Endothelial cell (in vitro differentiated cells): ENCODE measurements around the gene EPS8. TPM values are rescaled to one million over a fixed set of nuclear protein-coding genes. Genes with fewer than 3 reads are reported as not detected.

ENCODE experiments used
- DNase-seq: peaks from one replicate; pipeline ENCODE4 v3.0.0; 2021; ENCODE audit warnings: low spot score
- H3K27ac Mint-ChIP-seq: one replicate; pipeline ENCODE4 v1.8.0; 2021; ENCODE audit warnings: mixed read lengths, inconsistent platforms; ENCODE audit not compliant: unreplicated experiment
- H3K27me3 Mint-ChIP-seq: one replicate; pipeline ENCODE4 v1.8.0; 2021; ENCODE audit warnings: mild to moderate bottlenecking, moderate library complexity, mixed read lengths, inconsistent platforms; ENCODE audit not compliant: unreplicated experiment
- H3K36me3 Mint-ChIP-seq: one replicate; pipeline ENCODE4 v1.8.0; 2021; ENCODE audit warnings: mild to moderate bottlenecking, low read depth, mixed read lengths, inconsistent platforms; ENCODE audit not compliant: unreplicated experiment
- H3K4me1 Mint-ChIP-seq: one replicate; pipeline ENCODE4 v1.8.0; 2021; ENCODE audit warnings: mild to moderate bottlenecking, mixed read lengths, inconsistent platforms; ENCODE audit not compliant: unreplicated experiment
- H3K4me3 Mint-ChIP-seq: one replicate; pipeline ENCODE4 v1.8.0; 2021; ENCODE audit warnings: mild to moderate bottlenecking, mixed read lengths, inconsistent platforms; ENCODE audit not compliant: unreplicated experiment
- H3K9me3 Mint-ChIP-seq: one replicate; pipeline ENCODE4 v1.8.0; 2021; ENCODE audit warnings: mixed read lengths, inconsistent platforms; ENCODE audit not compliant: unreplicated experiment
- total RNA-seq: library from RNA; stranded (reverse); fragmentation: NEBNext Ultra II Directional; extraction: Animal tissue kit (Norgen Biotek cat#: 25700); gene quantifications from one replicate; pipeline ENCODE4 v1.2.1, GENCODE V29; 2021; ENCODE audit not compliant: unreplicated experiment
- TF ChIP-seq, protein P1 (sequence below): fragments of 200-600 bp; sonication (generic); IDR thresholded peaks from one replicate; pipeline ENCODE4 v1.5.0; 2021; ENCODE audit warnings: antibody characterized with exemption; ENCODE audit not compliant: unreplicated experiment

The EPS8 gene
- total RNA-seq, 1 donor from 2014 or later: 2.7 TPM

DNA sequence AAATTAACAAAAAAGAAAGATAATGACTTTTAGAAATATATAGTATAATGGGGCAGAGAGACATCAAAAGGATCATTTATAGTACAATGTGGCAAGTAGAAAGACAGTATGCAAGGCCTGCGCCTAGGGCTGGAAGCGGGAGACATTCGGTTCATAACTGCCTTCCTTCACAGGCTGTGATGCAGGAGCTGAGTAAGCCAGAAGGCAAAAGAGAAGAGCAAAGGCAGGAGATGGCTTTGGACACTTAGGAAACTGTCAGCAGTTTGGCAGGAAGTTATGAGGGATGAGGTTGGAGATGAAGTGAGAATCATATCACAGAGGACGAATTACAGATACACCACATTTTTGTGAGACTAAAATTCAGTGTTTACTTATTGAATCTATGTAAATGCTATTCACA is 97.8 kb downstream of the EPS8 start:
- H3K27ac Mint-ChIP-seq: no peak overlapping the region

GRCh38 chr12:15690320-15690719 is 98.9 kb downstream of the EPS8 start:
- H3K27ac Mint-ChIP-seq: no peak overlapping the region
- H3K36me3 Mint-ChIP-seq: no peaks in the 10 kb centered on the region
- no peak for DNase-seq
- TF ChIP-seq, protein P1, sequence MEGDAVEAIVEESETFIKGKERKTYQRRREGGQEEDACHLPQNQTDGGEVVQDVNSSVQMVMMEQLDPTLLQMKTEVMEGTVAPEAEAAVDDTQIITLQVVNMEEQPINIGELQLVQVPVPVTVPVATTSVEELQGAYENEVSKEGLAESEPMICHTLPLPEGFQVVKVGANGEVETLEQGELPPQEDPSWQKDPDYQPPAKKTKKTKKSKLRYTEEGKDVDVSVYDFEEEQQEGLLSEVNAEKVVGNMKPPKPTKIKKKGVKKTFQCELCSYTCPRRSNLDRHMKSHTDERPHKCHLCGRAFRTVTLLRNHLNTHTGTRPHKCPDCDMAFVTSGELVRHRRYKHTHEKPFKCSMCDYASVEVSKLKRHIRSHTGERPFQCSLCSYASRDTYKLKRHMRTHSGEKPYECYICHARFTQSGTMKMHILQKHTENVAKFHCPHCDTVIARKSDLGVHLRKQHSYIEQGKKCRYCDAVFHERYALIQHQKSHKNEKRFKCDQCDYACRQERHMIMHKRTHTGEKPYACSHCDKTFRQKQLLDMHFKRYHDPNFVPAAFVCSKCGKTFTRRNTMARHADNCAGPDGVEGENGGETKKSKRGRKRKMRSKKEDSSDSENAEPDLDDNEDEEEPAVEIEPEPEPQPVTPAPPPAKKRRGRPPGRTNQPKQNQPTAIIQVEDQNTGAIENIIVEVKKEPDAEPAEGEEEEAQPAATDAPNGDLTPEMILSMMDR: no peak
- no peak overlapping the region for H3K4me3 Mint-ChIP-seq
- no peaks in the 10 kb centered on the region for H3K9me3 Mint-ChIP-seq
- peaks cover 4% of the 10 kb centered on the region for H3K4me1 Mint-ChIP-seq
- H3K27me3 Mint-ChIP-seq: peaks cover 2% of the 10 kb centered on the region

More for the DNA sequence above, 97.8 kb downstream of the EPS8 start:
- H3K27me3 Mint-ChIP-seq: peaks cover 2% of the 10 kb centered on the region
- H3K4me1 Mint-ChIP-seq: peaks cover 4% of the 10 kb centered on the region
- no peaks in the 10 kb centered on the region for H3K36me3 Mint-ChIP-seq
- no peak for DNase-seq
- H3K4me3 Mint-ChIP-seq: no peak overlapping the region
- H3K9me3 Mint-ChIP-seq: no peaks in the 10 kb centered on the region
- TF ChIP-seq, protein P1: no peak

DNA sequence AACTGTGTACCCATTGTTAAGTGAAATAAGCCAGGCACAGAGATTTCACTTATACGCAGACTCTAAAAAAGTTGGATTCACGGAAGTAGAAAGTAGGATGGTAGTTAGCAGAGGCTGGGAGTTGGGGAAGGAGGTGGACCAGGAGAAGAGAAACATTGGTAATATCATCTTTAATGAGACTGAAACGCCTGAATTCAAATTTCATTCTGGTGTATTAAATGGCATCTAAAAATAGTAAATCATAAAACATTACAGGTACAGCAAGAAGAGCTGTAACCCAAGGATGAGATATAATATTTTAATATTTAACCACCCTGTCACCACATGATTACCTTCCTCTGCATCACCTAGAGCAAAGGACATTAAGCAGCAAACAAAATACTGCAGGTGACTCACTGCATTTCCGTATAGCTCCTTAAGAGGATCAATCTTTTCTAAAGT is 99.4 kb downstream of the EPS8 start:
- H3K4me3 Mint-ChIP-seq: no peak overlapping the region
- TF ChIP-seq, protein P1: no peak
- H3K36me3 Mint-ChIP-seq: no peaks in the 10 kb centered on the region
- peaks cover 4% of the 10 kb centered on the region for H3K4me1 Mint-ChIP-seq
- DNase-seq: no peak
- no peaks in the 10 kb centered on the region for H3K9me3 Mint-ChIP-seq
- H3K27me3 Mint-ChIP-seq: peaks cover 2% of the 10 kb centered on the region
- no peak overlapping the region for H3K27ac Mint-ChIP-seq

- Mint-ChIP-seq H3K27ac (no peak overlapping the region), H3K4me3 (no peak overlapping the region), H3K27me3 (peaks cover 2% of the 10 kb centered on the region), H3K4me1 (peaks cover 4% of the 10 kb centered on the region), H3K36me3 (no peaks in the 10 kb centered on the region), H3K9me3 (no peaks in the 10 kb centered on the region)
- TF ChIP-seq, protein P1: no peak
- DNase-seq: no peak
Measured at GRCh38 chr12:15688838-15689625, 100.2 kb downstream of the EPS8 start.

DNA sequence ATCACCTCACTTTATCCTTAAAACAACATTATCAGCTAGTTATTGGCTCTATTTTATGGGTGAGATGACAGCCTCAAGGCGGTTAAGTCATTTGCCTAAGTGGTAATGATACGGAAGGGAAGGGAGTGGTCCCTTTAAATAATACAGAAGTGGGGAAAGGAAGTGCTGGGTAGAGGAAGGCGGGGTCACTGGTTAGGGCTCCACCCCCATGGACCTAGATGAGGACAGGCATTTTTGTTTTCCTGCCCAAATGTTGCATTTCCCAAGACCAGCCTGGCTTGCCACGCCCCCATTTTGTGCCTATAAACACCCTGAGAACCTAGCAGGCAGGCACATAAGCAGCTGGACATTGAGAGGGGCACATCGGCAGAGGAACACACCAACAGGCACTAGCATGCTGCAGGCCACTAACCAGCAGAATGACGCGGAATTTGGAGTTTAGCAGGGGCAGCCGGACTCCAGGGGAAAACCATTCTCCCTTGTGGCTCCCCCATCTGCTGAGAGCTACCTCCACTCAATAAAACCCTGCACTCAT is 100.9 kb downstream of the EPS8 start:
- H3K9me3 Mint-ChIP-seq: no peaks in the 10 kb centered on the region
- peaks cover 4% of the 10 kb centered on the region for H3K4me1 Mint-ChIP-seq
- TF ChIP-seq, protein P1: no peak
- no peak overlapping the region for H3K27ac Mint-ChIP-seq
- H3K27me3 Mint-ChIP-seq: peaks cover 2% of the 10 kb centered on the region
- no peak for DNase-seq
- no peak overlapping the region for H3K4me3 Mint-ChIP-seq
- H3K36me3 Mint-ChIP-seq: no peaks in the 10 kb centered on the region
